NCI-H1105 (cell line): ENCODE measurements around the gene RAB3GAP2.
A peak's percentile ranks its signal among the peaks of the same experiment; 100 is the strongest.
"Not testable (repeated sequence)": the region's sequence is repeated elsewhere in the genome, so short reads cannot be mapped to it uniquely, and the experiment has no call there.

Experiments
- DNase-seq: peaks from one replicate; lab custom pipeline; 2025; lab: John Stamatoyannopoulos, UW

The RAB3GAP2 gene

GRCh38 chr1:220272047-220272840 is at the start of gene RAB3GAP2:
Gene RAB3GAP2 (minus strand): TSS chr1:220272453. CDS start chr1:220272337, 116 bp downstream.
- peak; percentile 98 for DNase-seq

GRCh38 chr1:220321758-220322157 is 49.5 kb upstream of the RAB3GAP2 start:
- no peak for DNase-seq

- DNase-seq: no peak
Observed at GRCh38 chr1:220320709-220321108, 48.5 kb upstream of the RAB3GAP2 start.

- DNase-seq: no peak
Observed at GRCh38 chr1:220318673-220319072, 46.4 kb upstream of the RAB3GAP2 start.

GRCh38 chr1:220317161-220317560 is 44.9 kb upstream of the RAB3GAP2 start:
- no peak for DNase-seq

- no peak for DNase-seq
Observed at GRCh38 chr1:220316305-220316704, 44.1 kb upstream of the RAB3GAP2 start.

GRCh38 chr1:220315070-220315839 is 43.0 kb upstream of the RAB3GAP2 start:
- no peak for DNase-seq

- no peak for DNase-seq
Observed at GRCh38 chr1:220313576-220313975, 41.3 kb upstream of the RAB3GAP2 start.

- not testable (repeated sequence) for DNase-seq
Observed at GRCh38 chr1:220310147-220310546, 37.9 kb upstream of the RAB3GAP2 start.

- no peak for DNase-seq
Observed at GRCh38 chr1:220307607-220308006, 35.4 kb upstream of the RAB3GAP2 start.

- DNase-seq: no peak
Observed at GRCh38 chr1:220306339-220306738, 34.1 kb upstream of the RAB3GAP2 start.

GRCh38 chr1:220303871-220304270 is 31.6 kb upstream of the RAB3GAP2 start:
- DNase-seq: no peak

- no peak for DNase-seq
Observed at GRCh38 chr1:220301630-220302029, 29.4 kb upstream of the RAB3GAP2 start.

GRCh38 chr1:220300442-220301121 is 28.3 kb upstream of the RAB3GAP2 start:
- no peak for DNase-seq

GRCh38 chr1:220299337-220299736 is 27.1 kb upstream of the RAB3GAP2 start:
- DNase-seq: no peak

GRCh38 chr1:220298470-220299205 is 26.4 kb upstream of the RAB3GAP2 start:
- DNase-seq: no peak

- no peak for DNase-seq
Observed at GRCh38 chr1:220296981-220297380, 24.7 kb upstream of the RAB3GAP2 start.

- no peak for DNase-seq
Observed at GRCh38 chr1:220294846-220295301, 22.6 kb upstream of the RAB3GAP2 start.

- DNase-seq: no peak
Observed at GRCh38 chr1:220291580-220291979, 19.3 kb upstream of the RAB3GAP2 start.

- no peak for DNase-seq
Observed at GRCh38 chr1:220290140-220290761, 18.0 kb upstream of the RAB3GAP2 start.

GRCh38 chr1:220287129-220287528 is 14.9 kb upstream of the RAB3GAP2 start:
- DNase-seq: no peak
